H4 (cell line): ENCODE data around the gene SERAC1. TPM values are rescaled to one million over a fixed set of nuclear protein-coding genes. Genes with fewer than 3 reads are reported as not detected.

ENCODE experiments used
- DNase-seq: peaks from one replicate; pipeline ENCODE4 v3.0.0-alpha.2; 2015; ENCODE audit warnings: low spot score
- total RNA-seq: library from RNA; depleted of rRNA; stranded (reverse); fragments of >200 nt; shearing (Covaris generic); gene quantifications from 2 replicates; pipeline ENCODE4 v1.2.3, GENCODE V29; 2014

SERAC1 gene
- total RNA-seq, 1 experiment from 2014 or later: 3.5 TPM

- no peak for DNase-seq
Observed at GRCh38 chr6:158122048-158122447, 46.0 kb downstream of the SERAC1 start.

GRCh38 chr6:158121335-158121734, 46.7 kb downstream of the SERAC1 start:
- DNase-seq: no peak

GRCh38 chr6:158118886-158119285, 49.2 kb downstream of the SERAC1 start:
- DNase-seq: no peak

- no peak for DNase-seq
Observed at GRCh38 chr6:158115508-158115907, 52.6 kb downstream of the SERAC1 start.

- DNase-seq: no peak
Observed at GRCh38 chr6:158115102-158115501, 53.0 kb downstream of the SERAC1 start.

GRCh38 chr6:158113802-158114201, 54.3 kb downstream of the SERAC1 start:
- DNase-seq: no peak

- no peak for DNase-seq
Observed at GRCh38 chr6:158111987-158112386, 56.1 kb downstream of the SERAC1 start.

GRCh38 chr6:158110986-158111385, 57.1 kb downstream of the SERAC1 start:
- no peak for DNase-seq

GRCh38 chr6:158109748-158110147, 58.3 kb downstream of the SERAC1 start:
- DNase-seq: no peak

- no peak for DNase-seq
Observed at GRCh38 chr6:158104696-158105095, 63.4 kb downstream of the SERAC1 start.

- DNase-seq: no peak
Observed at GRCh38 chr6:158103228-158103627, 64.8 kb downstream of the SERAC1 start.

GRCh38 chr6:158095671-158096070, 72.4 kb downstream of the SERAC1 start:
- DNase-seq: no peak

GRCh38 chr6:158095031-158095430, 73.0 kb downstream of the SERAC1 start:
- no peak for DNase-seq

GRCh38 chr6:158092806-158093205, 75.3 kb downstream of the SERAC1 start:
- no peak for DNase-seq

- DNase-seq: no peak
Observed at GRCh38 chr6:158087224-158087867, 80.7 kb downstream of the SERAC1 start.

- DNase-seq: no peak
Observed at GRCh38 chr6:158086504-158087223, 81.4 kb downstream of the SERAC1 start.

- no peak for DNase-seq
Observed at GRCh38 chr6:158086054-158086503, 82.0 kb downstream of the SERAC1 start.

GRCh38 chr6:158085261-158086053, 82.6 kb downstream of the SERAC1 start:
- no peak for DNase-seq

- DNase-seq: no peak
Observed at GRCh38 chr6:158083455-158084325, 84.4 kb downstream of the SERAC1 start.

GRCh38 chr6:158081657-158081935, 86.5 kb downstream of the SERAC1 start:
- no peak for DNase-seq

- no peak for DNase-seq
Observed at GRCh38 chr6:158080849-158081656, 87.0 kb downstream of the SERAC1 start.
